ENCODE data around the gene STPG4. TPM values are rescaled to one million over a fixed set of nuclear protein-coding genes. Genes with fewer than 3 reads are reported as not detected.

Gene STPG4
- total and polyA plus RNA-seq, 10 donors: 0.19 to 2.2 (median 0.89) TPM; not detected in 3

GRCh38 chr2:47050762-47051161 lies 104.3 kb downstream of the STPG4 start:
- WGBS, 5 donors: 95 to 97% (median 97%) methylated on average over 4 of the region's 4 CpGs
- TF ChIP-seq POLR2A (IDR thresholded peaks at IDR 0.05) (no peak), CTCF (IDR thresholded peaks at IDR 0.05 in 8 of 11, conservative IDR thresholded peaks at IDR 0.05 in 3 of 11) (no peak), POLR2AphosphoS5 (IDR thresholded peaks at IDR 0.05) (no peak)
- peaks cover 4 to 100% (median 58%) of the 10 kb centered on the region in 6 donors for H3K36me3 ChIP-seq
- no peak overlapping the region for H3K4me3 ChIP-seq
- H3K27me3 ChIP-seq (replicated peaks in 1 of 7): no peaks in the 10 kb centered on the region
- DNase-seq: no peak
- no peaks in the 10 kb centered on the region for H3K9me3 ChIP-seq
- H3K27ac ChIP-seq: no peak overlapping the region
- intact Hi-C loops (cut with DNase I; ENCODE audit: low total_unique reads): no loop called here
- peaks cover under 1 to 21% (median 6%) of the 10 kb centered on the region in 6 donors for H3K4me1 ChIP-seq

GRCh38 chr2:47050021-47050760 lies 104.9 kb downstream of the STPG4 start:
- 79 to 91% (median 86%) methylated on average over 3 to 6 of the region's 6 CpGs for WGBS, 5 donors
- TF ChIP-seq POLR2A (IDR thresholded peaks at IDR 0.05) (no peak), POLR2AphosphoS5 (IDR thresholded peaks at IDR 0.05) (peak in 1 of 3 donors; percentile 12), CTCF (IDR thresholded peaks at IDR 0.05 in 8 of 11, conservative IDR thresholded peaks at IDR 0.05 in 3 of 11) (no peak)
- H3K36me3 ChIP-seq: peaks cover 4 to 100% (median 60%) of the 10 kb centered on the region in 6 donors
- DNase-seq: no peak
- intact Hi-C loops (cut with DNase I; ENCODE audit: low total_unique reads): no loop called here
- no peaks in the 10 kb centered on the region for H3K9me3 ChIP-seq
- peak overlapping the region in 2 of 8 donors; percentile 40 to 58 for H3K27ac ChIP-seq
- no peak overlapping the region for H3K4me3 ChIP-seq
- H3K4me1 ChIP-seq: peaks cover 0 to 17% (median 1%) of the 10 kb centered on the region in 6 donors
- no peaks in the 10 kb centered on the region for H3K27me3 ChIP-seq (replicated peaks in 1 of 7)

GRCh38 chr2:47049502-47049901 lies 105.6 kb downstream of the STPG4 start:
- Histone ChIP-seq H3K36me3 (peaks cover 4 to 100% (median 64%) of the 10 kb centered on the region in 6 donors), H3K27me3 (replicated peaks in 1 of 7) (no peaks in the 10 kb centered on the region), H3K27ac (peak overlapping the region in 2 of 8 donors; percentile 40 to 58), H3K4me1 (peaks cover 0 to 12% (median under 1%) of the 10 kb centered on the region in 6 donors), H3K4me3 (no peak overlapping the region), H3K9me3 (no peaks in the 10 kb centered on the region)
- intact Hi-C loops (cut with DNase I; ENCODE audit: low total_unique reads): no loop called here
- TF ChIP-seq POLR2A (IDR thresholded peaks at IDR 0.05): no peak
- no peak for TF ChIP-seq POLR2AphosphoS5 (IDR thresholded peaks at IDR 0.05)
- TF ChIP-seq CTCF (IDR thresholded peaks at IDR 0.05 in 8 of 11, conservative IDR thresholded peaks at IDR 0.05 in 3 of 11): no peak
- no peak for DNase-seq
- WGBS, 5 donors: 79 to 94% (median 91%) methylated on average over 3 of the region's 3 CpGs

- no peak for DNase-seq
- H3K4me3 ChIP-seq: no peak overlapping the region
- intact Hi-C loops (cut with DNase I; ENCODE audit: low total_unique reads): no loop called here
- H3K9me3 ChIP-seq: no peaks in the 10 kb centered on the region
- H3K27me3 ChIP-seq (replicated peaks in 1 of 7): no peaks in the 10 kb centered on the region
- H3K36me3 ChIP-seq: peaks cover 4 to 100% (median 61%) of the 10 kb centered on the region in 6 donors
- peak overlapping the region in 2 of 8 donors; percentile 40 to 58 for H3K27ac ChIP-seq
- 70 to 83% (median 74%) methylated on average over 3 to 8 of the region's 8 CpGs for WGBS, 5 donors
- peaks cover under 1 to 16% (median 4%) of the 10 kb centered on the region in 6 donors for H3K4me1 ChIP-seq
- no peak for TF ChIP-seq POLR2A (IDR thresholded peaks at IDR 0.05)
- no peak for TF ChIP-seq CTCF (IDR thresholded peaks at IDR 0.05 in 8 of 11, conservative IDR thresholded peaks at IDR 0.05 in 3 of 11)
- TF ChIP-seq POLR2AphosphoS5 (IDR thresholded peaks at IDR 0.05): no peak
Observed at GRCh38 chr2:47048801-47049480, 106.2 kb downstream of the STPG4 start.

All from spleen (tissue), 11 donors.